Astrocyte (in vitro differentiated cells and primary cell): Measurements from ENCODE around the gene CD99L2. TPM values are rescaled to one million over a fixed set of nuclear protein-coding genes. Genes with fewer than 3 reads are reported as not detected.
"Not testable (repeated sequence)": the region's sequence is repeated elsewhere in the genome, so short reads cannot be mapped to it uniquely, and the experiment has no call there.

Experiments used
- DNase-seq: peaks from one replicate; pipeline ENCODE4 v3.0.0-alpha.2; 2010; ENCODE audit warnings: low read depth
- FAIRE-seq: peaks from 2 replicates; lab custom pipeline; 2011; peaks lifted over from hg19 to GRCh38; lab: Jason Lieb, UNC
- H2AFZ ChIP-seq: 2 replicates; pipeline ENCODE4 v1.6.0; 2012; ENCODE audit warnings: low read depth, low read length, inconsistent platforms
- H3K27ac ChIP-seq: 2 replicates; pipeline ENCODE4 v1.5.1; 2011; ENCODE audit warnings: low read depth, low read length, inconsistent platforms
- H3K27me3 ChIP-seq: 2 replicates; pipeline ENCODE4 v1.6.0; 2011; ENCODE audit warnings: low read length, inconsistent platforms; ENCODE audit not compliant: insufficient read depth
- H3K36me3 ChIP-seq: 2 replicates; pipeline ENCODE4 v1.5.1; 2011; ENCODE audit warnings: low read length, inconsistent platforms; ENCODE audit not compliant: insufficient read depth
- H3K4me1 ChIP-seq: 2 replicates; pipeline ENCODE4 v1.5.1; 2011; ENCODE audit warnings: low read length, inconsistent platforms; ENCODE audit not compliant: insufficient read depth
- H3K4me2 ChIP-seq: 2 replicates; pipeline ENCODE4 v1.6.0; 2012; ENCODE audit warnings: low read length, inconsistent platforms
- H3K4me3 ChIP-seq: 2 replicates; pipeline ENCODE4 v1.5.1; 2011; ENCODE audit warnings: low read depth, mild to moderate bottlenecking, low read length, inconsistent platforms; ENCODE audit not compliant: insufficient read depth
- H3K79me2 ChIP-seq: 2 replicates; pipeline ENCODE4 v1.6.0; 2012; ENCODE audit warnings: mild to moderate bottlenecking, low read length, inconsistent platforms; ENCODE audit not compliant: insufficient read depth
- H3K9ac ChIP-seq: 2 replicates; pipeline ENCODE4 v1.6.0; 2012; ENCODE audit warnings: mild to moderate bottlenecking, low read length, inconsistent platforms
- H3K9me3 ChIP-seq: 2 replicates; pipeline ENCODE4 v1.5.1; 2012; ENCODE audit warnings: low read depth, mild to moderate bottlenecking, low read length, inconsistent platforms; ENCODE audit not compliant: insufficient read depth
- H4K20me1 ChIP-seq: 2 replicates; pipeline ENCODE4 v1.6.0; 2012; ENCODE audit warnings: low read length, inconsistent platforms; ENCODE audit not compliant: insufficient read depth
- H3K27ac Mint-ChIP-seq: one replicate; pipeline ENCODE4 v1.8.0; 2021; ENCODE audit warnings: mild to moderate bottlenecking, mixed read lengths; ENCODE audit not compliant: unreplicated experiment
- H3K27me3 Mint-ChIP-seq: one replicate; pipeline ENCODE4 v1.8.0; 2021; ENCODE audit warnings: low read depth, mixed read lengths; ENCODE audit not compliant: unreplicated experiment
- H3K36me3 Mint-ChIP-seq: one replicate; pipeline ENCODE4 v1.8.0; 2021; ENCODE audit warnings: low read depth, mixed read lengths; ENCODE audit not compliant: unreplicated experiment
- H3K4me1 Mint-ChIP-seq: one replicate; pipeline ENCODE4 v1.8.0; 2021; ENCODE audit warnings: low read depth, mixed read lengths; ENCODE audit not compliant: unreplicated experiment
- H3K4me3 Mint-ChIP-seq: one replicate; pipeline ENCODE4 v1.8.0; 2021; ENCODE audit warnings: mild to moderate bottlenecking, moderate library complexity, mixed read lengths; ENCODE audit not compliant: unreplicated experiment
- H3K9me3 Mint-ChIP-seq: one replicate; pipeline ENCODE4 v1.8.0; 2021; ENCODE audit warnings: mild to moderate bottlenecking, mixed read lengths; ENCODE audit not compliant: unreplicated experiment
- CTCF ChIP-seq: IDR thresholded peaks from 2 replicates; pipeline ENCODE4 v1.5.1; 2011; ENCODE audit warnings: low read depth, mild to moderate bottlenecking, inconsistent platforms, low read length, moderate library complexity; ENCODE audit not compliant: insufficient read depth
- EZH2 ChIP-seq: IDR thresholded peaks from 2 replicates; pipeline ENCODE4 v1.6.1; 2012; ENCODE audit warnings: mild to moderate bottlenecking, low read length, inconsistent platforms; ENCODE audit not compliant: insufficient read depth
- total RNA-seq: library from RNA; stranded (reverse); gene quantifications from 2 replicates; pipeline ENCODE4 v1.2.1, GENCODE V29; 2021

The CD99L2 gene
- total RNA-seq, 1 donor from 2014 or later: 38.4 TPM

DNA sequence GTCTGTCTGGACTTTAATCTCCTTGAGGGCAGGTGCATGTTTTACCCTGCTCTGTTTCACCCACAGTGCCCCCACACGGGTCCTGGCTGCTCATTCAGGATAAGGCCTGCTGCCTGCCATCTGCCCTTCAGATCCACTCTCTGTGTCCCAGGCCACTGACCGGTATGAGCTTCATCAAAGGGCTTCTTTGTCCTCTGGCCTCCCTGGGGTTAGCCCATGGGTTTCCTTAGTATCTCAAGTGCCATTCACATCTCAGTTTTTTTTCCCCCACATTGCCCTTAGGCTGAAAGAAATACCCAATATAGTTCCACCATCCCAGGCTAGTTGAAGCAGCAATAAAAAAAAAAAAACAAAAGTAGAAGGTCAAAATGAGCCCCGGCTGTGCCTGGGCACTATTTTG, 9.3 kb downstream of the CD99L2 start:
- H3K9me3 Mint-ChIP-seq: no peaks in the 10 kb centered on the region
- Histone ChIP-seq H4K20me1 (no peaks in the 10 kb centered on the region), H3K4me3 (no peak overlapping the region), H3K9me3 (no peaks in the 10 kb centered on the region), H3K9ac (no peak overlapping the region), H3K36me3 (no peaks in the 10 kb centered on the region), H3K79me2 (peaks cover 18% of the 10 kb centered on the region), H3K4me1 (peaks cover 6% of the 10 kb centered on the region), H3K4me2 (no peak overlapping the region), H2AFZ (no peak overlapping the region), H3K27ac (no peak overlapping the region), H3K27me3 (no peaks in the 10 kb centered on the region)
- H3K4me1 Mint-ChIP-seq: peaks cover 9% of the 10 kb centered on the region
- FAIRE-seq: no peak
- H3K36me3 Mint-ChIP-seq: no peaks in the 10 kb centered on the region
- no peak for DNase-seq
- no peak overlapping the region for H3K4me3 Mint-ChIP-seq
- H3K27ac Mint-ChIP-seq: no peak overlapping the region
- TF ChIP-seq CTCF: no peak
- no peak for TF ChIP-seq EZH2
- H3K27me3 Mint-ChIP-seq: no peaks in the 10 kb centered on the region

- H4K20me1 ChIP-seq: no peaks in the 10 kb centered on the region
- Mint-ChIP-seq H3K27ac (peak overlapping the region; percentile 85), H3K4me3 (no peak overlapping the region), H3K4me1 (peaks cover 9% of the 10 kb centered on the region), H3K36me3 (no peaks in the 10 kb centered on the region), H3K27me3 (no peaks in the 10 kb centered on the region), H3K9me3 (no peaks in the 10 kb centered on the region)
- H3K9ac ChIP-seq: no peak overlapping the region
- peak overlapping the region; percentile 44 for H3K4me2 ChIP-seq
- H3K4me1 ChIP-seq: peaks cover 6% of the 10 kb centered on the region
- no peak overlapping the region for H3K4me3 ChIP-seq
- FAIRE-seq: peak; percentile 97
- H3K79me2 ChIP-seq: peaks cover 16% of the 10 kb centered on the region
- no peaks in the 10 kb centered on the region for H3K36me3 ChIP-seq
- DNase-seq: peak; percentile 50
- H3K27me3 ChIP-seq: no peaks in the 10 kb centered on the region
- H2AFZ ChIP-seq: peak overlapping the region; percentile 26
- no peak overlapping the region for H3K27ac ChIP-seq
- H3K9me3 ChIP-seq: no peaks in the 10 kb centered on the region
- TF ChIP-seq EZH2 (no peak), CTCF (no peak)
Measured at GRCh38 chrX:150887906-150888465, 10.5 kb downstream of the CD99L2 start.

- H3K27ac Mint-ChIP-seq: peak overlapping the region; percentile 72
- H3K9ac ChIP-seq, FAIRE-seq: not testable (repeated sequence)
Measured at GRCh38 chrX:150887268-150887667, 11.2 kb downstream of the CD99L2 start.

More at GRCh38 chrX:150887268-150887667, 11.2 kb downstream of the CD99L2 start:
- not testable (repeated sequence) for H2AFZ ChIP-seq, H3K4me1 Mint-ChIP-seq, H3K9me3 ChIP-seq, H3K36me3 Mint-ChIP-seq, H3K27ac ChIP-seq, DNase-seq, H4K20me1 ChIP-seq, H3K4me2 ChIP-seq, H3K4me3 Mint-ChIP-seq, H3K27me3 Mint-ChIP-seq, H3K27me3 ChIP-seq, H3K36me3 ChIP-seq, H3K4me1 ChIP-seq, H3K9me3 Mint-ChIP-seq, H3K4me3 ChIP-seq
- peaks cover 16% of the 10 kb centered on the region for H3K79me2 ChIP-seq
